ENCODE results near the gene FBXL20. TPM values are rescaled to one million over a fixed set of nuclear protein-coding genes. Genes with fewer than 3 reads are reported as not detected.
A peak's percentile ranks its signal among the peaks of the same experiment; 100 is the strongest.

FBXL20 gene
- polyA plus RNA-seq, 1 of the 3 experiments (the other 2 are of a cell fraction), result 2.2 TPM

GRCh38 chr17:39305978-39306377, 95.4 kb downstream of the FBXL20 start:
- peak overlapping the region; percentile 61 for H3K4me2 ChIP-seq
- 98% methylated on average over 7 of the region's 7 CpGs for WGBS (ENCODE audit: low lambda C conversion rate)
- 0 out of 2 replicates have a peak overlapping the region, but pooled peaks have one; percentile 39 for H3K9ac ChIP-seq
- peaks cover 0 to 11% of the 10 kb centered on the region in 2 experiments; a peak in 1 of 4 replicates for H3K4me1 ChIP-seq (ENCODE audit: control insufficient read depth in 1 of 2, insufficient read depth in 2 of 2, low read depth in 1 of 2, low read length in 1 of 2)
- ChIA-PET CTCF (no interaction called here), POLR2A (no interaction called here)
- peak overlapping the region in 1 of 2 experiments; percentile 69; a peak in 2 of 4 replicates for H3K27ac ChIP-seq (ENCODE audit: low read depth in 2 of 2, low read length in 1 of 2)
- no peaks in the 10 kb centered on the region for H3K79me2 ChIP-seq (ENCODE audit: insufficient read depth)
- H3K27me3 ChIP-seq (ENCODE audit: insufficient read depth), result no peaks in the 10 kb centered on the region
- TF ChIP-seq RCOR1 (IDR thresholded peaks at IDR 0.05; ENCODE audit: low read length) (no peak), CTCF (IDR thresholded peaks at IDR 0.05) (no peak), REST (IDR thresholded peaks at IDR 0.05; ENCODE audit: low read depth, low read length) (no peak)
- H3K9me2 ChIP-seq, result no peaks in the 10 kb centered on the region
- H3K4me3 ChIP-seq (ENCODE audit: low read depth in 2 of 2, low read length in 1 of 2), result no peak overlapping the region
- H2AFZ ChIP-seq (ENCODE audit: low read depth), result no peak overlapping the region
- H4K20me1 ChIP-seq (ENCODE audit: insufficient read depth), result no peaks in the 10 kb centered on the region
- H3F3A ChIP-seq (replicated peaks; ENCODE audit: insufficient read depth), result peaks cover 13% of the 10 kb centered on the region
- no peaks in the 10 kb centered on the region for H3K9me3 ChIP-seq
- DNase-seq, result no peak
- no peaks in the 10 kb centered on the region for H3K36me3 ChIP-seq (replicated peaks in 1 of 2; ENCODE audit: control insufficient read depth in 1 of 2, insufficient read depth in 2 of 2, low read length in 1 of 2)

- Histone ChIP-seq H3K4me2 (no peak overlapping the region), H3K36me3 (replicated peaks in 1 of 2; ENCODE audit: control insufficient read depth in 1 of 2, insufficient read depth in 2 of 2, low read length in 1 of 2) (no peaks in the 10 kb centered on the region), H3F3A (replicated peaks; ENCODE audit: insufficient read depth) (peaks cover 13% of the 10 kb centered on the region), H3K27me3 (ENCODE audit: insufficient read depth) (no peaks in the 10 kb centered on the region), H3K27ac (ENCODE audit: low read depth in 2 of 2, low read length in 1 of 2) (no peak overlapping the region), H3K4me3 (ENCODE audit: low read depth in 2 of 2, low read length in 1 of 2) (no peak overlapping the region), H3K79me2 (ENCODE audit: insufficient read depth) (no peaks in the 10 kb centered on the region), H3K9me3 (no peaks in the 10 kb centered on the region), H3K4me1 (ENCODE audit: control insufficient read depth in 1 of 2, insufficient read depth in 2 of 2, low read depth in 1 of 2, low read length in 1 of 2) (peaks cover 0 to 11% of the 10 kb centered on the region in 2 experiments; a peak in 1 of 4 replicates), H2AFZ (ENCODE audit: low read depth) (no peak overlapping the region), H3K9ac (no peak overlapping the region), H4K20me1 (ENCODE audit: insufficient read depth) (no peaks in the 10 kb centered on the region), H3K9me2 (no peaks in the 10 kb centered on the region)
- DNase-seq, result no peak
- 100% methylated on average over 1 of the region's 1 CpG for WGBS (ENCODE audit: low lambda C conversion rate)
- ChIA-PET POLR2A (no interaction called here), CTCF (no interaction called here)
- TF ChIP-seq GATA2 (CRISPR knock-in tag; IDR thresholded peaks at IDR 0.05) (no peak), FOXM1 (IDR thresholded peaks at IDR 0.05; ENCODE audit: low read depth) (no peak), RAD21 (IDR thresholded peaks at IDR 0.05; ENCODE audit: low read length) (no peak), PBX3 (IDR thresholded peaks at IDR 0.05) (no peak), NRF1 (IDR thresholded peaks at IDR 0.05; ENCODE audit: low read depth, low read length) (no peak), USF2 (IDR thresholded peaks at IDR 0.05; ENCODE audit: borderline replicate concordance, low read depth, low read length) (no peak), GABPA (IDR thresholded peaks at IDR 0.05; ENCODE audit: low read depth) (no peak), REST (IDR thresholded peaks at IDR 0.05; ENCODE audit: low read depth, low read length) (no peak), TEAD4 (IDR thresholded peaks at IDR 0.05; ENCODE audit: borderline replicate concordance, insufficient read depth) (no peak), IRF3 (IDR thresholded peaks at IDR 0.05; ENCODE audit: low read depth, low read length) (no peak), USF1 (IDR thresholded peaks at IDR 0.05; ENCODE audit: borderline replicate concordance, low read depth) (no peak)
These were observed 97.2 kb downstream of the FBXL20 start for GRCh38 chr17:39304188-39304587.

Data from SK-N-SH (cell line).